Natural killer cell (primary cell): ENCODE measurements around the gene SLC34A3. TPM values are rescaled to one million over a fixed set of nuclear protein-coding genes. Genes with fewer than 3 reads are reported as not detected.

Experiments
- ATAC-seq, 3 donors: fragments of 150-1000 bp in 2 of 3; fragments of 200-7000 bp in 1 of 3; cut with Tn5 transposase; 1 replicate in 1 of 3; 2 replicates in 2 of 3; pipeline ENCODE4 v1.10.0; 2021; ENCODE audit warnings: mild to moderate bottlenecking in 2 of 3, moderate library complexity in 2 of 3
- DNase-seq, 2 donors: peaks; one replicate each; pipeline versions ENCODE4 v3.0.0 to v3.0.0-alpha.2; 2013 to 2021; ENCODE audit warnings: mixed read lengths in 1 of 2
- H3K27ac ChIP-seq: one replicate; pipeline ENCODE4 v1.5.1; 2013; ENCODE audit warnings: mild to moderate bottlenecking, low read length
- H3K27me3 ChIP-seq: one replicate; pipeline ENCODE4 v1.6.1; 2013; ENCODE audit warnings: low read length; ENCODE audit not compliant: control insufficient read depth, insufficient read depth
- H3K36me3 ChIP-seq: one replicate; pipeline ENCODE4 v1.6.1; 2013; ENCODE audit warnings: low read length; ENCODE audit not compliant: control insufficient read depth, insufficient read depth
- H3K4me1 ChIP-seq: one replicate; pipeline ENCODE4 v1.6.1; 2013; ENCODE audit warnings: low read length; ENCODE audit not compliant: control insufficient read depth, insufficient read depth
- H3K4me3 ChIP-seq: one replicate; pipeline ENCODE4 v1.5.1; 2013; ENCODE audit warnings: low read length
- H3K9me3 ChIP-seq: one replicate; pipeline ENCODE4 v1.6.1; 2013; ENCODE audit warnings: low read length; ENCODE audit not compliant: control insufficient read depth, insufficient read depth
- H3K27ac Mint-ChIP-seq, 2 donors: one replicate each; pipeline ENCODE4 v1.8.0; 2022; ENCODE audit warnings: mild to moderate bottlenecking in 2 of 2, mixed read lengths in 2 of 2, moderate library complexity in 1 of 2
- H3K27me3 Mint-ChIP-seq, 2 donors: one replicate each; pipeline ENCODE4 v1.8.0; 2022; ENCODE audit warnings: low read depth in 2 of 2, mixed read lengths in 2 of 2
- H3K36me3 Mint-ChIP-seq: one replicate; pipeline ENCODE4 v1.8.0; 2022; ENCODE audit warnings: mixed read lengths
- H3K4me1 Mint-ChIP-seq, 2 donors: one replicate each; pipeline ENCODE4 v1.8.0; 2022; ENCODE audit warnings: mixed read lengths in 2 of 2
- H3K4me3 Mint-ChIP-seq: one replicate; pipeline ENCODE4 v1.8.0; 2022; ENCODE audit warnings: mild to moderate bottlenecking, moderate library complexity, mixed read lengths
- H3K9me3 Mint-ChIP-seq, 2 donors: one replicate each; pipeline ENCODE4 v1.8.0; 2022; ENCODE audit warnings: mixed read lengths in 2 of 2
- CTCF ChIP-seq: fragments of 200-600 bp; IDR thresholded peaks from one replicate; pipeline ENCODE4 v1.8.0; 2022; ENCODE audit warnings: antibody characterized with exemption
- WGBS: methylation state at CpG from one replicate; pipeline ENCODE4 v1.1.7; 2013; ENCODE audit warnings: missing lambda C conversion rate; ENCODE audit not compliant: insufficient coverage; 5-methylcytosine and 5-hydroxymethylcytosine counted together
- intact Hi-C: fragments of 100-400 bp; cut with micrococcal nuclease; formaldehyde crosslinking; loops from one replicate; pipeline ENCODE4 v1.14.2; 2022
- total RNA-seq, 4 donors: library from RNA; stranded (reverse); fragments of 120-200 nt in 1 of 4; gene quantifications; one replicate each; pipeline versions ENCODE4 v1.2.3 to v1.2.4, GENCODE V29; 2013 to 2022

Gene SLC34A3
- total RNA-seq, 3 donors from 2014 or later (not counting 1 experiment from before 2014, with no cell fraction given), result not detected

GRCh38 chr9:137232101-137232500 is 1.4 kb downstream of the SLC34A3 start:
- intact Hi-C loops, result no loop called here
- Histone ChIP-seq H3K27me3 (peaks cover 7% of the 10 kb centered on the region), H3K36me3 (no peaks in the 10 kb centered on the region), H3K4me3 (no peak overlapping the region), H3K27ac (no peak overlapping the region), H3K4me1 (peaks cover 32% of the 10 kb centered on the region), H3K9me3 (no peaks in the 10 kb centered on the region)
- H3K36me3 Mint-ChIP-seq, result no peaks in the 10 kb centered on the region
- TF ChIP-seq CTCF, result no peak
- H3K27ac Mint-ChIP-seq, result no peak overlapping the region
- peaks cover 0 to 9% of the 10 kb centered on the region in 2 donors for H3K27me3 Mint-ChIP-seq
- H3K4me3 Mint-ChIP-seq, result no peak overlapping the region
- H3K4me1 Mint-ChIP-seq, result peaks cover 5 to 13% of the 10 kb centered on the region in 2 donors
- DNase-seq, result no peak
- H3K9me3 Mint-ChIP-seq, result no peaks in the 10 kb centered on the region
- ATAC-seq, result no peak
- WGBS, result 85% methylated on average over 9 of the region's 10 CpGs

GRCh38 chr9:137232510-137232909 is 1.8 kb downstream of the SLC34A3 start:
- H3K36me3 Mint-ChIP-seq, result no peaks in the 10 kb centered on the region
- H3K4me1 Mint-ChIP-seq, result peaks cover 3 to 13% of the 10 kb centered on the region in 2 donors
- no peak for TF ChIP-seq CTCF
- DNase-seq (no peak), ATAC-seq (no peak)
- intact Hi-C loops, result no loop called here
- H3K9me3 ChIP-seq, result no peaks in the 10 kb centered on the region
- H3K27me3 Mint-ChIP-seq, result peaks cover 0 to 8% of the 10 kb centered on the region in 2 donors
- no peak overlapping the region for H3K27ac Mint-ChIP-seq
- H3K27ac ChIP-seq, result no peak overlapping the region
- 94% methylated on average over 24 of the region's 24 CpGs for WGBS
- no peaks in the 10 kb centered on the region for H3K36me3 ChIP-seq
- no peak overlapping the region for H3K4me3 Mint-ChIP-seq
- H3K9me3 Mint-ChIP-seq, result no peaks in the 10 kb centered on the region
- H3K4me3 ChIP-seq, result no peak overlapping the region
- peaks cover 32% of the 10 kb centered on the region for H3K4me1 ChIP-seq
- peaks cover 4% of the 10 kb centered on the region for H3K27me3 ChIP-seq

- H3K9me3 ChIP-seq, result no peaks in the 10 kb centered on the region
- no peaks in the 10 kb centered on the region for H3K9me3 Mint-ChIP-seq
- H3K27ac Mint-ChIP-seq, result no peak overlapping the region
- ATAC-seq (no peak), DNase-seq (no peak)
- H3K4me3 Mint-ChIP-seq, result no peak overlapping the region
- H3K4me1 ChIP-seq, result peaks cover 36% of the 10 kb centered on the region
- WGBS, result 86% methylated on average over 40 of the region's 40 CpGs
- peaks cover 0 to 12% of the 10 kb centered on the region in 2 donors for H3K4me1 Mint-ChIP-seq
- H3K27ac ChIP-seq, result no peak overlapping the region
- H3K27me3 Mint-ChIP-seq, result peaks cover 0 to 6% of the 10 kb centered on the region in 2 donors
- no peaks in the 10 kb centered on the region for H3K36me3 Mint-ChIP-seq
- intact Hi-C loops, result no loop called here
- H3K27me3 ChIP-seq, result peaks cover 1% of the 10 kb centered on the region
- no peak for TF ChIP-seq CTCF
- H3K4me3 ChIP-seq, result no peak overlapping the region
- H3K36me3 ChIP-seq, result no peaks in the 10 kb centered on the region
These were observed 2.7 kb downstream of the SLC34A3 start for GRCh38 chr9:137233143-137233980.
